HCT116 (cell line): ENCODE data around the gene PFDN2. TPM values are rescaled to one million over a fixed set of nuclear protein-coding genes. Genes with fewer than 3 reads are reported as not detected.

Experiments
- ATAC-seq: fragments of 200-7000 bp; cut with Tn5 transposase; 2 replicates; pipeline ENCODE4 v1.9.1; 2020; ENCODE audit warnings: mild to moderate bottlenecking, moderate library complexity
- BruUV-seq: library from RNA; stranded (reverse); fragments of 400-500 nt; replicated peaks from 2 replicates; lab custom pipeline; 2021; lab: Mats Ljungman, UMichigan
- CTCF ChIA-PET: fragments of 300-600 bp; sonication (Branson Sonifier 250); formaldehyde crosslinking; loops from one replicate; lab custom pipeline; 2021; ENCODE audit warnings: antibody characterized with exemption; lab: Charles Lee
- POLR2A ChIA-PET: fragments of 300-600, 350-600 bp; sonication (Branson Sonifier 250); formaldehyde crosslinking; loops from one replicate; lab custom pipeline; 2021; ENCODE audit warnings: antibody characterized with exemption; lab: Charles Lee
- RAD21 ChIA-PET, 2 experiments: fragments of 300-600 bp; sonication (Branson Sonifier 250); formaldehyde crosslinking; loops; one replicate each; lab custom pipeline; 2023; ENCODE audit warnings: low total read pairs in 2 of 2; ENCODE audit not compliant: uncharacterized antibody in 2 of 2, unreplicated experiment in 2 of 2, low non-redundant PET in 1 of 2; lab: Charles Lee
- DNase-seq: peaks from one replicate; pipeline ENCODE4 v3.0.0-alpha.2; 2010; ENCODE audit warnings: low read depth, low spot score
- H2AFZ ChIP-seq: fragments of 200-600 bp; shearing (Covaris generic), sonication (generic); 2 replicates; pipeline ENCODE4 v1.6.1; 2017; ENCODE audit warnings: low read depth, mixed run types, mixed read lengths, antibody characterized with exemption, low read length; ENCODE audit not compliant: poor library complexity, severe bottlenecking
- H3K27ac ChIP-seq: 2 replicates; pipeline ENCODE4 v1.5.1; 2012; ENCODE audit warnings: low read depth, low read length
- H3K27me3 ChIP-seq: fragments of 200-600 bp; sonication (generic); 2 replicates; pipeline ENCODE4 v1.6.1; 2016; ENCODE audit warnings: mixed run types, low read length, mixed read lengths; ENCODE audit not compliant: insufficient read depth
- H3K36me3 ChIP-seq, 2 experiments: fragments of 200-500 bp in 1 of 2; fragments of 200-600 bp in 1 of 2; sonication (Bioruptor generic) in 1 of 2; sonication (generic) in 1 of 2; 2 replicates each; pipeline versions ENCODE4 v1.5.1 to v1.6.1; 2014 to 2016; ENCODE audit warnings: low read length in 2 of 2, inconsistent platforms in 1 of 2, mixed read lengths in 1 of 2, mixed run types in 1 of 2; ENCODE audit not compliant: insufficient read depth in 2 of 2, control insufficient read depth in 1 of 2
- H3K4me1 ChIP-seq, 2 experiments: fragments of 200-600 bp in 1 of 2; sonication (generic) in 1 of 2; 2 replicates each; pipeline versions ENCODE4 v1.5.1 to v1.6.1; 2012 to 2017; ENCODE audit warnings: low read length in 2 of 2, inconsistent platforms in 1 of 2, mild to moderate bottlenecking in 1 of 2, mixed read lengths in 1 of 2, mixed run types in 1 of 2, moderate library complexity in 1 of 2; ENCODE audit not compliant: insufficient read depth in 2 of 2, control insufficient read depth in 1 of 2
- H3K4me2 ChIP-seq: fragments of 200-600 bp; sonication (generic); 2 replicates; pipeline ENCODE4 v1.6.1; 2017; ENCODE audit warnings: mixed run types, low read length, mixed read lengths
- H3K4me3 ChIP-seq, 2 experiments: fragments of 200-600 bp in 1 of 2; sonication (generic) in 1 of 2; replicated peaks in 1 of 2; 2 replicates each; pipeline ENCODE4 v1.5.1; 2011 to 2016; ENCODE audit warnings: low read length in 2 of 2, control low read depth in 1 of 2, low read depth in 1 of 2, mild to moderate bottlenecking in 1 of 2, mixed read lengths in 1 of 2, mixed run types in 1 of 2
- H3K79me2 ChIP-seq: fragments of 200-600 bp; sonication (generic); 2 replicates; pipeline ENCODE4 v1.6.1; 2017; ENCODE audit warnings: mild to moderate bottlenecking, mixed run types, low read length, moderate library complexity, mixed read lengths; ENCODE audit not compliant: insufficient read depth
- H3K9ac ChIP-seq: fragments of 200-600 bp; sonication (generic); 2 replicates; pipeline ENCODE4 v1.6.1; 2016; ENCODE audit warnings: low read length, mixed read lengths
- H3K9me2 ChIP-seq: fragments of 200-600 bp; sonication (generic), shearing (Covaris generic); 2 replicates; pipeline ENCODE4 v1.6.1; 2017; ENCODE audit warnings: mixed run types, mild to moderate bottlenecking, moderate library complexity; ENCODE audit not compliant: insufficient read depth
- H3K9me3 ChIP-seq, 2 experiments: fragments of 200-500 bp in 1 of 2; fragments of 200-600 bp in 1 of 2; sonication (Bioruptor generic) in 1 of 2; sonication (generic) in 1 of 2; 2 replicates each; pipeline ENCODE4 v1.6.1; 2014 to 2017; ENCODE audit warnings: low read length in 2 of 2, mixed read lengths in 2 of 2, inconsistent platforms in 1 of 2, low read depth in 1 of 2, mild to moderate bottlenecking in 1 of 2, mixed run types in 1 of 2, moderate library complexity in 1 of 2; ENCODE audit not compliant: control insufficient read depth in 1 of 2, insufficient read depth in 1 of 2
- H4K20me1 ChIP-seq: fragments of 200-600 bp; sonication (generic), shearing (Covaris generic); 2 replicates; pipeline ENCODE4 v1.6.1; 2017; ENCODE audit warnings: mixed run types, mild to moderate bottlenecking, moderate library complexity; ENCODE audit not compliant: insufficient read depth
- ATF3 ChIP-seq: IDR thresholded peaks from 2 replicates; pipeline ENCODE4 v1.6.1; 2012
- CBX3 ChIP-seq: IDR thresholded peaks from 2 replicates; pipeline ENCODE4 v1.6.1; 2012; ENCODE audit warnings: low read depth
- CEBPB ChIP-seq: IDR thresholded peaks from 2 replicates; pipeline ENCODE4 v1.6.1; 2012; ENCODE audit warnings: low read depth
- EGR1 ChIP-seq: IDR thresholded peaks from 2 replicates; pipeline ENCODE4 v1.6.1; 2012; ENCODE audit warnings: low read depth
- ELF1 ChIP-seq: IDR thresholded peaks from 2 replicates; pipeline ENCODE4 v1.6.1; 2012; ENCODE audit warnings: low read depth, borderline replicate concordance
- EZH2 ChIP-seq: fragments of 200-600 bp; sonication (generic); IDR thresholded peaks from 2 replicates; pipeline ENCODE4 v1.6.1; 2017; ENCODE audit warnings: antibody characterized with exemption, mixed run types
- EZH2phosphoT487 ChIP-seq: fragments of 200-600 bp; IDR thresholded peaks from 2 replicates; pipeline ENCODE4 v1.6.1; 2018; ENCODE audit warnings: antibody characterized with exemption, borderline replicate concordance
- FOSL1 ChIP-seq: IDR thresholded peaks from 2 replicates; pipeline ENCODE4 v1.6.1; 2012; ENCODE audit warnings: low read depth
- MAX ChIP-seq: IDR thresholded peaks from 2 replicates; pipeline ENCODE4 v1.6.1; 2012
- POLR2AphosphoS5 ChIP-seq: IDR thresholded peaks from 2 replicates; pipeline ENCODE4 v1.6.1; 2011; ENCODE audit warnings: mild to moderate bottlenecking, low read depth, low read length, moderate library complexity
- RAD21 ChIP-seq: IDR thresholded peaks from 2 replicates; pipeline ENCODE4 v1.6.1; 2012; ENCODE audit warnings: low read depth, mild to moderate bottlenecking
- REST ChIP-seq: IDR thresholded peaks from 2 replicates; pipeline ENCODE4 v1.6.1; 2012; ENCODE audit warnings: low read depth
- SIN3A ChIP-seq: IDR thresholded peaks from 2 replicates; pipeline ENCODE4 v1.6.1; 2012; ENCODE audit warnings: low read depth
- ZFX ChIP-seq: fragments of 450-650 bp; IDR thresholded peaks from 2 replicates; pipeline ENCODE4 v1.6.1; 2017
- intact Hi-C: fragments of 100-400 bp; cut with micrococcal nuclease; formaldehyde crosslinking; loops from 2 replicates; pipeline ENCODE4 v1.10.0; 2022
- total RNA-seq: library from RNA; stranded (reverse); gene quantifications from one replicate; pipeline ENCODE4 v1.2.1, GENCODE V29; 2021; ENCODE audit not compliant: unreplicated experiment

The PFDN2 gene
- total RNA-seq, 1 experiment from 2014 or later: 179 TPM

GRCh38 chr1:161070761-161071160, 47.1 kb downstream of the PFDN2 start:
- CTCF ChIA-PET: interaction anchor here (1.0 to 3.1 kb wide), 3 partner anchors 25 to 69 kb away, joined by 3 to 25 read pairs (median 11); partner anchors contain the start of genes KLHDC9 and USF1
- H4K20me1 ChIP-seq: no peaks in the 10 kb centered on the region
- TF ChIP-seq POLR2AphosphoS5 (no peak), FOSL1 (no peak), EGR1 (no peak), REST (no peak), CEBPB (no peak), ELF1 (no peak), RAD21 (no peak), ATF3 (no peak), EZH2phosphoT487 (no peak), CBX3 (no peak), MAX (no peak), EZH2 (no peak), ZFX (no peak), SIN3A (no peak)

More at GRCh38 chr1:161070761-161071160, 47.1 kb downstream of the PFDN2 start:
- Histone ChIP-seq H2AFZ (no peak overlapping the region), H3K9me2 (no peaks in the 10 kb centered on the region), H3K9me3 (no peaks in the 10 kb centered on the region), H3K4me3 (no peak overlapping the region), H3K36me3 (no peaks in the 10 kb centered on the region), H3K4me2 (no peak overlapping the region), H3K4me1 (peaks cover 0 to 37% of the 10 kb centered on the region in 2 experiments; a peak in 2 of 4 replicates), H3K27ac (no peak overlapping the region), H3K27me3 (no peaks in the 10 kb centered on the region), H3K9ac (no peak overlapping the region), H3K79me2 (no peaks in the 10 kb centered on the region)
- ChIA-PET RAD21 (no interaction called here), POLR2A (no interaction called here)
- intact Hi-C loops: no loop called here
- BruUV-seq: no TSS peak
- ATAC-seq (no peak), DNase-seq (no peak)
